GM19099 (cell line): ENCODE measurements around the gene OR2AT4.

Experiments
- POLR2A ChIP-seq: IDR thresholded peaks from 3 replicates; pipeline ENCODE4 v1.6.1; 2011; ENCODE audit warnings: low read depth; ENCODE audit not compliant: insufficient read length; ENCODE audit errors: extremely low read depth

The OR2AT4 gene

DNA sequence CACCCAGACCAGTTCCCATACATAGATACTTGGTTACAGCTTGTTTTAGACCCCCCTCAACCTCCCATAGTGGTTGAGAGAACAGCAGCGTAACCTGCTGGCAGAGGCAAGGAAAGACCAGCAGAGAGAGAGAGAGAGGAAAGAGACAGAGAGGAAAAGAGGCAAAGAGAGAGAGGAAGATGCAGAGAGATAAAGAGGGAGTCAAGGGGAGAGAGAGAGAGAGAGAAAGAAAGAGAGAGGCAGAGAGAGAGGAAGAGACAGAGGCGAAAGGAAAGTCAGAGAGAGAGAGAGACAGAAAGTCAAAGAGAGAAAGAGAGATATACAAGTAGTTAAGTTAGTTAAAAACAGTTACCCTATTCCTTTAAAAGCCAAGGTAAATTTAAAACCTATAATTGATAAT is 55.4 kb downstream of the OR2AT4 start:
- TF ChIP-seq POLR2A: no peak

DNA sequence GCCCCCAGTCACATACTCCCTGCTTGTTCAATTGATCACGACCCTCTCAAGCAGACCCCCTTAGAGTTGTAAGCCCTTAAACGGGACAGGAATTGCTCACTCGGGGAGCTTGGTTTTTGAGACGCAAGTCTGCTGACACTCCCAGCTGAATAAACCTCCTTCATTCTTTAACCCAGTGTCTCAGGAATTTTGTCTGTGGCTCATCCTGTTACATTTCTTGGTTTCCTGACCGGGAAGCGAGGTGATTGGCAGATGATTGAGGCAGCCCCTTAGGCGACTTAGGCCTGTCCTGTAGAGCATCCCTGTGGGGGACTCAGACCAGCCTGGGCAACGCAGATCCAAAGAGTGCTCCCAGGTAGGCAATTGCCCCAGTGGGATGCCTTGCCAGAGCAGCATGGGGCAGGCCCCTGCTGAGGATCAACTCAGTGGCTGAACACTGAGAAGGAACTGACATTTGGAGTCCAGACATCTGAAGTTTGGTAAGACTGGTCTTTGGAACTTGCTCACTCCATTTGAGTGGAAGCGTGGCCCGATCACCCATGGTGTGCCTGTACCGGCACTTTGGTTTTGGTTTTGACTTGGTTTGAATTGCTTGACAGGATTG is 56.4 kb downstream of the OR2AT4 start:
- no peak for TF ChIP-seq POLR2A

DNA sequence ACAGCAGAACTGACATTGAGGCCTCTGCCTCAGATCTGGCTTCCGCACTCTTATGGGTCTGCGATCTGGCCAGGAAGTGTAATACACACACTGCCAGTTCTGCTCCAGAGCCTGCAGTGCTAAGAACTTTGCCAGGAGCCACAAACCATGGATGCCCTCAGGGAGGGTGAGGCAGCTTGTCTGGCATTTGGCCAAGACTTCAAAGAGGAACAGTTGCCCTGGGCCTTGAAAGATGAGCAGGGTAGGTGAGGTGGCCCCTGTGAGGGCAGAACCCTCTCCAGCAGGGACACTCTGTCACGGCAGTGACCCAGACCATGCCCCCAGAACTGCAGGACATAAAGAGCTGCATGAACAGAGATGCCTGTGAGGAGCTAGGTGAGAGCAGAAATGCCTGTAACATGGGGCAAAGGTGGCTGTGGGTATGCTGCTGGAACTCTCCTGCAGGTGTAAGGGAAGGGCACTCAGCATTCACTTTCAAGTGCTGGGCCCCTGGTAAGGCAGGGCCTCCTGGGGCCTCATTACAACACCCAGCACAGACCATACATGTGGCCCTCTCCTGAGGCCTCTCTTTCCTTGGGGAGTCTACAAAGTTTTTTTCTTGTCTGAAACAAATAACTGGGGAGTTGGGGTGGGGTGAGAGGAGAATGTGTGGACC is 60.6 kb downstream of the OR2AT4 start:
- no peak for TF ChIP-seq POLR2A

DNA sequence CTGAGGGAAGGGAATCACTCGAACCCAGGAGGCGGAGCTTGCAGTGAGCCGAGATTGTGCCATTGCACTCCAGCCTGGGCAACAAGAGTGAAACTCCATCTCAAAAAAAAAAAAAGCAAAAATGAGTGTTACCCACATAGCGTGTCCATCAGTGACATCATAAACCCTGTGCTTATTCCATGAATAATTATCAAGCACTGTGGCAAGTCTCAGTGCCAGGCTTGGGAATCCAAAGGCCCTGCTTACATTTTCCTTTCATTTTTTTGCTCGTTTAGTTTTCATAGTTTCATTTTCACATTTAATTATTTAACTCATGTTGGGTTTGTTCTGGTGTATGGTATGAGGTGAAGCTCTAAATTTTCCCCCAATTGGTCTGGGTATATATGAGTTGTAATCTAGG is 61.4 kb downstream of the OR2AT4 start:
- TF ChIP-seq POLR2A: no peak

DNA sequence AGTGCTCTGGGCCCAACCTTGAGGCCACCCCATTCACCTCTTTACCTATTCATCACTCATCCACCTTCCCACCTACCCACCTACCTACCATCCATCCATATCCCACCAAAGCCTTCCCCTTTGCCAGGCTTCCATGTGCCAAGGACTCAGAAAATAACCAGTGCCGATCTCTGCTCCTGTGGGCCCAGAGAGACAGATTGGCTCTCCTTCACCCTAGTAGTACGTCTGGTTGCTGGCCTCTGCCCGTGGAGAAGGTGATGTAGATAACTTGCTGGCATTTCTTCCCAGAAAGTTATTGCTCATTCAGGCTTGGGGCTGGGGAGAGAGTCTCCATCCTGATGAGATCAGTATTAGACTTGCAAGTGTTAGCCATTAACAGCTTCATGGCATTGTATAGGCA is 62.8 kb downstream of the OR2AT4 start:
- TF ChIP-seq POLR2A: no peak

DNA sequence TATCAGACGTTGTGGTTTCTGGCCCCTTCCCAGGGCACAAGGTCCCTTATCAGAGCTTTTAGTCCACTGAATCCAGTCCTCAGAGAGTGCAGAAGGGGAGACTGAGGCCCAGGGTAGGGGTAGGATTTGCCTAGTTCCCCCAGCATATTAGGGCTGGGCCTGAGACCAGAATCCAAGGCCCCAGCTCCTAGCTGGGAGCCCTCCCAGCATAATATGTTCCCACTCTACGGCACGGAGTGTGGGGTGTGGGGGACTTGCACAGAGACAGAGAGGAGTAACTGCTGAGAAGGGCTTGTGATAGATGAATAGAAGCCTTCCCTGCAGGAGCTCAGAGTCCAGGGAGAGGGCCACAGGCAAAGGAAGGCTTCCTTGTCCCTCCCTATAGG is 64.1 kb downstream of the OR2AT4 start:
- no peak for TF ChIP-seq POLR2A

DNA sequence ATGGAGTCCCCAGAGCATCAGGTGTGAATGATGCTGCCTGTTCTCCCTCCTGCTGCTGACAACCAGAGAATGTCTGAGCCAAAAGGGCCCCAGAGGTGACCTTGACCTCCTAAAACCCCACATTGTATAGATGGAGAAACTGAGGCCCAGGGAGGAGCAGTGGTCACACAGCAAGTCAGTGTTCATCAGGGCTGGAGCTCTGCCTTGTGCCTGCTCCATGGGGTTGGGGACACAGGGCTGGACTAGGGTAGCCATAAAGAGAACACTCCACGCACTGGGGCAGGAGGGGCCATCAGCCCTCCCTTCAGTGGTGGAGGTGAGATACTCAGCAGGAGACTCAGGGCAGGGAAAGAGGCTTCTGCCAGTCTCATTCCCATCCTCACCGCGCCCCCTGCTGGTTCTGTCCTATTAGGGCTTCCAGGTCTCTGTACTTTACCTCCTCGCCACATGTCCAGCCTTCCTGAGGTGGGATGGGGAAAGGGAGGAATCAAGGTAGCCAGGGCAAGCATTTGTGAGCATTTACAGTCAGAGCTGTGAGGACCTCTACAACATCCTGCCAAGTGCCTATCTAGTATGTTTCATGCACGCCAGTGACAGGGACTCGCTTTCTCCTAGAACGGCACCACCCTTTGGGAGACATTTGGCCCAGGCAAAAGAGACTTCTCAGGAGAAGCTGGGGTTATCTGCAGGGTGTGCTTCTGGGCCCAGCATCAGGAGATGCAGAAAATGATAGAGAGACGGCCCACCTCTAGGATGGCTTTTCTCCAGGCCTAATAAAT is 64.7 kb downstream of the OR2AT4 start:
- TF ChIP-seq POLR2A: no peak
